HG02588 (cell line): ENCODE results near the gene CEACAM16.
"Not testable (repeated sequence)": the region's sequence is repeated elsewhere in the genome, so short reads cannot be mapped to it uniquely, and the experiment has no call there.

Source experiments
- ATAC-seq: cut with Tn5 transposase; IDR thresholded peaks from one replicate; pipeline ENCODE4 v1.9.1; 2021; ENCODE audit warnings: mild to moderate bottlenecking, moderate library complexity; ENCODE audit not compliant: unreplicated experiment

CEACAM16 gene

GRCh38 chr19:44675521-44675920 lies 23.4 kb upstream of the CEACAM16 start:
- no peak for ATAC-seq

- no peak for ATAC-seq
These were observed 21.7 kb upstream of the CEACAM16 start for GRCh38 chr19:44677019-44677811.

DNA sequence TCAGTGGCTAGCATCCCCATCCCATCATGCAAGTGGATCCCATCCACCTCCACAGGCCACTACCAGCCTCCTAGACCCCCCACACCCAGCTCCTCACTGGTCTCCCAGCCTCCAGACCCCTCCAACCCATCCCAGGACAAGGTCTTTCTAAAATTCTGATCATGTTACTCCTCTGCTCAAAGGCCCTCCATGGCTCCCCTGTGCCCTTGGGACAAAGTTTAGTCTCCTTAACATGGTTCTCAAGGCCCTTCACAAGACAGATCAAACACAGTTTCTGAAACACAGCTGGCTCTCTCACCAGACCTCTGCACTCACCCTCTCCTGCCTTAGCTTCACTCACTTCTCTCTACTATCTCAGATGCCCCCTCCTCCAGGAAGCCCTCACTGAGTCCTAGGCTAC lies 18.4 kb upstream of the CEACAM16 start:
- ATAC-seq: no peak

DNA sequence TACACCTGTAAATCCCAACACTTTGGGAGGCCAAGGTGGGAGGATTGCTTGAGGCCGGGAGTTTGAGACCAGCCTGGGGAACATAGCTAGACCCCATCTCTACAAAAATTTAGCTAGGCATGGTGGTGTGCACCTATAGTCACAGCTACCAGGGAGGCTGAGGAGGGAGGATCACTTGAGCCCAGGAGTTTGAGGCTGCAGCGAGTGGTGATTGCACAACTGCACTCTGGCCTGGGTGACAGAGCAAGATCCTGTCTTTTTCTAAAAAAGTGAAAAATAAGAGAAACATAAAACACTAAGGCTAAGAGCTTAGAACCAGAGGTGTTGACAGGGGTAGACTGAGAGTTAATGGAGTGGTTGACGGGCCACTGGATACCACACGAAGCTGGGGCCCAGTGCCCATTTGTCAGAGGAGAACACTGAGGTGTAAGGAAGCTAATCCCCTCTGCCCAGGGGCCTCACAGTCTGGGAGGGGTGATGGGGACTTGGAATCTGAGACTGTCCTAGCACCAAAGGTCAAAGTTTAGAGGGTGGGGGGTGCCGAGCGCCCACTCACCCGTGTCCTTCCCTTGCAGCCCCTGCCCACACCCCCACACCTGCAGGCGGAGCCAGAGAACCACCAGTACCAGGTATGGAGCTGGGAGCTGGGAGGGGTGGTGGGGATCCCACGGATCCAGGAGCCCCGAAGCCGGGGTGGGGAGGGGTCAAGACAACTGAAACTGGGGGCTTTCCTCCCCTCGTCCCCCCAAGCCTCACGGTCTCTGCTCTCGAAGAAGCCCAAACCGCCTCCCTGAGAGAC lies 16.8 kb upstream of the CEACAM16 start:
- ATAC-seq: no peak

DNA sequence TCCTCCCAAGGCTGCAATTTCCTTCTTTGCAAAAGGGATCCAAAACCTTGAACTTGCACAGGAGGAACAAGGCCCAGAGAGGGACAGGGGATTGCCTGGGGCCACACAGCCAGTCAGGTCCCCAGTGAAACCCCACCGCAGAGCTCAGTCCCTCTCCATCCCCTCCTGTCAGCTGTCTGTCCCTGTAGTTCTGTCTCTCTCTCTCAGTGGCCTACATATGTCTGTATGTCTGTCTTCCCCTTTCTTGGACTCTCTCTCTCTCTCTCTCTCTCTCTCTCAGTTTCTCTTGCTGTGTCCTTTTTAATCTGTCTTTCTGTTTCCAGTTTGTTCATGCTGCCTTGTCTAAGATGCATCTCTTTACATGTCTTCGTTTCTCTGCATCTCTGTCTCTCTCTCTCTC lies 16.1 kb upstream of the CEACAM16 start:
- ATAC-seq: no peak

- no peak for ATAC-seq
These were observed 15.3 kb upstream of the CEACAM16 start for GRCh38 chr19:44683434-44684210.

- not testable (repeated sequence) for ATAC-seq
These were observed 14.6 kb upstream of the CEACAM16 start for GRCh38 chr19:44684396-44684795.

GRCh38 chr19:44684892-44685863 lies 13.8 kb upstream of the CEACAM16 start:
- no peak for ATAC-seq

GRCh38 chr19:44685877-44686276 lies 13.1 kb upstream of the CEACAM16 start:
- ATAC-seq: no peak

GRCh38 chr19:44686896-44687295 lies 12.1 kb upstream of the CEACAM16 start:
- no peak for ATAC-seq

DNA sequence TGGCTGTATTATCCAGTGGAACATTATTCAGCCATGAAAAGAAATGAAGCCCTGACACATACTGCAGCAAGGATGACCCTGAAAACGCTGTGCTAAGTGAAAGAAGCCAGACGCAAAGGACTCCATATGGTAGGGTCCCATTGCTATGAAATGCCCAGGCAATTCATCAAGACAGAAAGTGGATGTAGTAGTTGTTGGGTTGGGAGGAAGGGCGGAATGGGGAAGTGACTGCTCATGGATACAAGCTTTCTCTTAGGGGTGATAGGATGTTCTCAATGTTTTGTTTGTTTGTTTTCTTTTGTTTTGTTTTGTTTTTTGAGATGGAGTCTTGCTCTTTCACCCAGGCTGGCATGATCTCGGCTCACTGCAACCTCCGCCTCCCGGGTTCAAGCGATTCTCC lies 11.1 kb upstream of the CEACAM16 start:
- no peak for ATAC-seq

DNA sequence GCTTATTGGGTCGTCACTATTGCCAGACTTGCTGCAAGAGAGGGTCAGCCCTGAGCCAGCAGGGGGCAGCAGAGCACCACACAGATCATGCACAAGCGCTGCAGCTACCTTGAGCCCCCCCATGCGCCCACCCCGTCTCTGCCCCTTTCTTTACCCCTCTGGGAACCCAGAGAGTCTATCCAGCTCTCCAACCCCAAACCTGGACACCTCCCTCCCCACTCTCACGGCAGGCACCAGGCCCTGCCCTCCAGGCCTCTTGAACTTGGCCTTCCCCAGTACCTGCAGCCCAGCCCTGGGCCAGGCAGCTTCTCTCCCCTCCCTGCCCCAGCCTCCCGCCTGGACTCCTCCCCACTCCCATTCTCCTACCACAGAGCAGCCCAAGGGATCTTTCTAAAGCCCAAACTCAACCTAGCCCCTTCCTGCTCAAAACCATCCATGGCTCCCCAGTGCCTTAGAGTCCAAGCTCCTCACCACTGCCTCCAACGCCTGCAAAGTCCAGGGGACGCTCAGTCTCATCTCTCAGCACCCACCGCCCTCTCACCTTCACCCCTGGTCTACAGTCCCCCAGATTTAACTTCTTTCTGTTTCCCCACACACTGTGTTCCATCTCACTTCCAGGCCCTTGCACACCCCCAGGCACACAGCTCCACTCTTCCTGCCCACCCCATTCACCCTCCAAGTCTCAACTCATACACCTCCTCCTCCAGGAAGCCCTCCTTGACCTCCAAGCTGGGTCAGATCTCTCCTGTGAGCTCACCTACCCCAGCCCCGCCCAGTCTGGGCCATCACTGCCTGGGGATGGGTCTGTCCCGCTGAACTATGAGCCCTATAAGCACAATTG lies 9.4 kb upstream of the CEACAM16 start:
- ATAC-seq: no peak

GRCh38 chr19:44690131-44690440 lies 8.9 kb upstream of the CEACAM16 start:
- no peak for ATAC-seq

DNA sequence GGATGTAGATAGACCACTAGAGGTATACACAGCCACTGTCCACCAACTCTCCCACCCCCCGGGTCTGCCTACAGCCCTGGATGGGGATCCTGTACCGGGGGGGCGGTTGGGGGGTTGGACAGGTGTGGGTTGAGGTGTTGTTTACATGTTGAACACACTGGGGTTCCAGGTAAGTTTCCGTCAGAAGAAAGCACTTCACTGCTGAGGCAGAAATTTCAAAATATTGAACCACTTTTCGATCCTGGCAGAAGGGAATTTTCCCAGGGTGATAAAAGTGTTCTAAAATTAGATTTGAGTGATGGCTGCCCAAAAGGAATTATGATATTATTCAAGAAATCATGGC lies 6.6 kb upstream of the CEACAM16 start:
- no peak for ATAC-seq

GRCh38 chr19:44694184-44694579 lies 4.8 kb upstream of the CEACAM16 start:
- ATAC-seq: no peak

DNA sequence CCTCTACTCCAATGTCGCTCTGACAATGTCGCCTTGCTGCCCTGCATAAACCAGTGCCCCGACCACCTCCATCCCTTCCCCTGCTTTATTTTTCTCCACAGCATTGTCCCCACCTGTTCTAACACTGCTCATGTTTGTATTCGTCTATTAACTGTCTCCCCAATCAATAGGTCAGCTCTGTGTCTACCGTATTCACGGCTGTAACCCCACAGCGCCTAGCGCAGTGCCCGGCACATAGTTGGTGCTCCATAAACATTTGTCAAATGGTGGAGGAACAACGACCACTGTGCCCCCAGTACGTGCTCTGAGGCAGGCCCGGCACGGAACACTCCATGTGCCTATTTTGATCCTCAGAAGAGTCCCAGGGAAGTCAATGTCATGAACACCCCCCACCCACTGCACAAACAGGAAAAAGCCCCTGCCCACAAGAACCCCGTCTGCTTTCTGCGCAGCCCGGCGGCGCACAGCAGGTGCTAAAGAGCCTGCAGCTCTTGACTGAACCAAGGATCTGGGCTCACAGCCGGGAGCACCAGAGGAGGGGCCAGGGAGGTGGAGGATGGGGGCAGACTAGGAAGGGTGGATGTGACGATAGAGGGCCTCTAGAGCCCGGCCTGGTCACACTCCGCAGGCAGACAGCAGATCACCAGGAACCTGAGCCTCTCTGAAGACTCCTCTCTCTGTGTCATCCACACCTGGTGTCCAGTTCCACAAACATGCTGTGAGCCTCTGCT lies 1.8 kb upstream of the CEACAM16 start:
- ATAC-seq: no peak

DNA sequence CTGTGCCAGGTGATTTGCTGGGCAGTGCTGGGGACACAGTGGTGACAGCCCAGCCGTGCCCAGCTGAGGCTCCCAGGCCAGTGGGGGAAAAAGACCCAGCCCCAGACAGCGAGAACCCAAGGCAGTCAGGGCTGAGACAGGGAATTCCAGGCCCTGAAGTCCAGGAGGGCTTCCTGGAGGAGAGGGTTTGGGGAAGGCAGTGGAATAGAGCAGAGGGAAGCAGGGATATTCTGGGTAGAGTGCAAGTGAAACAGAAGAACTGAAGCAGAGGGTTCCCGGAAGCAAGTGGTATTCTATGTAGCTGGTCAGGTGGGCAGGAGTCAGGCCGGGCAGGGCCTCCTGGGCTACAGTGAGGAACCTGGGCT lies 1.3 kb upstream of the CEACAM16 start:
- ATAC-seq: no peak

DNA sequence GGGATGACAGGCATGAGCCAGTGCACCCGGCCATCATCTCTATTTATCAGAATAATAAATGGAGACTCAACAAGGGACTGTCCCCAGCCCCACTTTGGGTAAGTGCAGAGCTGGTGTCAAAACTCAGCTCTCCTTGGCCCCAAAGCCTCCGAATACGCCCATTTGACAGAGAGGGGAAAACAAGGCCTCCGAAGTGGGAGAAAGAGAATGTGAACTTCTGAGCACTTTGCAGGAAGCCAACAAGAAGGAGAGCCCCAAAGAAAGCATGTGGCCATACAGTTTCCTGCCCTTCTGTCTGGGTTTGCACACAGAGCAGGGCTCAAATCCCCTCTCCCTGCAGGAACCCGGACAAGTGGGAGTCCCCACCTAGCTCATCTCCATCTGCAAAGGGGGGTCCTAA lies 1.6 kb downstream of the CEACAM16 start:
- no peak for ATAC-seq

DNA sequence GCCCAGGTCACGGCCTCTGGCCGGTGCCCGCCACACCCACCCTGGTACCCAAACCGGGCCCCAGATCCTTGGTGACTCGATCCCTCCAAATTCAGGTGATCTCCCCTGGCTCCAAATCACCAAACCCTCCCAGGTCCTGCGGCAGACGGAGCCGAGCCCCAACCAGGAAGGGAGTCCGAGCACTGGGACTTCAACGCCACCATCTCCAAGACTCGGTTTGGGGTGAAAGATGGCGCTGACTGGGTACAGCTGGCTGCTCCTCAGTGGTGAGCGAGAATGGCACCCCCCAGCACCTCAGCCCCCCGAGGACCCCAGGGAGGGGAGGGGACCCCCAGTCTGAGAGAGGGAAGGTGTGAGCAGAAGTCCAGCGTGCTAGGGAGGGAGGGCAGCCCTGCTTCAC lies 2.3 kb downstream of the CEACAM16 start:
- no peak for ATAC-seq
